Pancreas (tissue), 10 donors: ENCODE data around the gene ATP5PO. TPM values are rescaled to one million over a fixed set of nuclear protein-coding genes. Genes with fewer than 3 reads are reported as not detected.

Experiments
- ATAC-seq, 4 donors: fragments of 200-7000 bp; cut with Tn5 transposase; one replicate each; pipeline versions ENCODE4 v1.8.0 to v1.9.1; 2020; ENCODE audit warnings: mild to moderate bottlenecking in 4 of 4, moderate library complexity in 4 of 4
- DNase-seq, 6 donors: peaks; one replicate each; pipeline ENCODE4 v3.0.0-alpha.2; 2020
- FAIRE-seq: peaks from 2 replicates; lab custom pipeline; 2012; peaks lifted over from hg19 to GRCh38; lab: Jason Lieb, UNC
- H3K27ac ChIP-seq, 4 donors: fragments of 200-600 bp; sonication (generic); 1 replicate in 3 of 4; 2 replicates in 1 of 4; pipeline versions ENCODE4 v1.5.0 to v1.8.0; 2020
- H3K27me3 ChIP-seq, 4 donors: fragments of 200-600 bp; one replicate each; pipeline ENCODE4 v1.8.0; 2021
- H3K36me3 ChIP-seq, 3 donors: fragments of 200-600 bp; sonication (generic) in 1 of 3; one replicate each; pipeline versions ENCODE4 v1.5.0 to v1.8.0; 2020 to 2021
- H3K4me1 ChIP-seq, 3 donors: fragments of 200-600 bp; one replicate each; pipeline ENCODE4 v1.8.0; 2021
- H3K4me3 ChIP-seq, 4 donors: fragments of 200-600 bp; sonication (generic) in 2 of 4; one replicate each; pipeline versions ENCODE4 v1.5.0 to v1.8.0; 2020 to 2021
- H3K9me3 ChIP-seq, 4 donors: fragments of 200-600 bp; one replicate each; pipeline ENCODE4 v1.8.0; 2021
- WGBS, 2 donors: extraction: QIAGEN DNeasy Blood & Tissue Kit; methylation state at CpG; one replicate each; pipeline ENCODE4 v1.1.7; 2013; 5-methylcytosine and 5-hydroxymethylcytosine counted together
- intact Hi-C, 3 donors: fragments of 100-400 bp; cut with DNase I; formaldehyde crosslinking; loops; one replicate each; pipeline versions ENCODE4 v1.11.1 to v1.14.2; 2022
- polyA plus RNA-seq, 2 donors: library from polyadenylated mRNA; stranded (reverse); fragments of 200-250 nt; gene quantifications; one replicate each; pipeline ENCODE4 v1.2.3, GENCODE V29; 2013
- total RNA-seq, 6 donors: library from RNA; stranded (reverse); fragmentation: NEBNext Ultra II Directional in 4 of 6; extraction: Animal tissue kit (Norgen Biotek cat#: 25700) in 4 of 6; gene quantifications; one replicate each; pipeline versions ENCODE4 v1.2.1 to v1.2.4, GENCODE V29; 2021 to 2023
- TF ChIP-seq, protein P1 (sequence below), 4 donors: fragments of 200-600 bp; sonication (generic) in 3 of 4; IDR thresholded peaks; one replicate each; pipeline versions ENCODE4 v1.5.0 to v1.8.0; 2021; ENCODE audit warnings: antibody characterized with exemption in 4 of 4
- donor health status: healthy with polysubstance abuse.
- donor health status: DM: no; HTN: no; CAD: no; lungs with moderate emphysema.
- donor health status: DM: no; HTN: no; CAD: no.
- donor health status: control.
- donor health status: control.
- donor health status: Bipolar disorder and iron deficiency.
- donor health status: DM: yes; HTN: yes; CAD: no.
- donor health status: DM: no; HTN: no; CAD: no.
- donor health status: DM: no; HTN: no; CAD: no.
- donor health status: DM: yes; HTN: yes; CAD: no.

The ATP5PO gene
- total and polyA plus RNA-seq, 8 donors, result 52.0 to 124 (median 77.0) TPM

DNA sequence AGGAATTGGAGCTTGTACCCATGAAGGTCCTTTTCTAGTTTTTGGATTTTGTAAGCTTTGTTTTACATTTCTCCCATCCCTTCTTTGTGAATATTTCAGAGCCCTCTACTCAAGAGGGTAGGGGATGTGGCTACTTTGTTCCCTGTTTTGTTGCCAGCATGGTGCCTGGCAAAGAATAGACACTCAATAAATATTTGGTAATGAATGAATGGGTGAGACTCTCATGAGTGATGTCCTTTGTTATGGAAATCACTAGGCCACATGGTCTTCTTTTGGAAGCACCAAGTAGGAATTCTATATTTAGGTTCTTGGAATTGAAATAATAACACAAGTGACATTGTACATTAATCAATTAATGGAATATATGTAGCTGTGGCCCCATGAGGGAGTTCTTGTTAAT lies 26.8 kb upstream of the ATP5PO start:
- no peak overlapping the region for H3K4me3 ChIP-seq
- no peak for FAIRE-seq
- ATAC-seq, result no peak
- TF ChIP-seq, protein P1, sequence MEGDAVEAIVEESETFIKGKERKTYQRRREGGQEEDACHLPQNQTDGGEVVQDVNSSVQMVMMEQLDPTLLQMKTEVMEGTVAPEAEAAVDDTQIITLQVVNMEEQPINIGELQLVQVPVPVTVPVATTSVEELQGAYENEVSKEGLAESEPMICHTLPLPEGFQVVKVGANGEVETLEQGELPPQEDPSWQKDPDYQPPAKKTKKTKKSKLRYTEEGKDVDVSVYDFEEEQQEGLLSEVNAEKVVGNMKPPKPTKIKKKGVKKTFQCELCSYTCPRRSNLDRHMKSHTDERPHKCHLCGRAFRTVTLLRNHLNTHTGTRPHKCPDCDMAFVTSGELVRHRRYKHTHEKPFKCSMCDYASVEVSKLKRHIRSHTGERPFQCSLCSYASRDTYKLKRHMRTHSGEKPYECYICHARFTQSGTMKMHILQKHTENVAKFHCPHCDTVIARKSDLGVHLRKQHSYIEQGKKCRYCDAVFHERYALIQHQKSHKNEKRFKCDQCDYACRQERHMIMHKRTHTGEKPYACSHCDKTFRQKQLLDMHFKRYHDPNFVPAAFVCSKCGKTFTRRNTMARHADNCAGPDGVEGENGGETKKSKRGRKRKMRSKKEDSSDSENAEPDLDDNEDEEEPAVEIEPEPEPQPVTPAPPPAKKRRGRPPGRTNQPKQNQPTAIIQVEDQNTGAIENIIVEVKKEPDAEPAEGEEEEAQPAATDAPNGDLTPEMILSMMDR (IDR thresholded peaks at IDR 0.05), result no peak
- no peaks in the 10 kb centered on the region for H3K9me3 ChIP-seq
- no peaks in the 10 kb centered on the region for H3K36me3 ChIP-seq
- no peaks in the 10 kb centered on the region for H3K27me3 ChIP-seq
- peaks cover 0 to 6% (median 0%) of the 10 kb centered on the region in 3 donors for H3K4me1 ChIP-seq
- intact Hi-C loops, result loop anchor here in 1 of 3 donors (5.0 kb wide), 1 partner anchor 405 kb away; no protein-coding TSS in a partner anchor
- no peak overlapping the region for H3K27ac ChIP-seq
- no peak for DNase-seq

- ATAC-seq (no peak), FAIRE-seq (no peak), DNase-seq (no peak)
- H3K4me1 ChIP-seq, result no peaks in the 10 kb centered on the region
- TF ChIP-seq, protein P1 (IDR thresholded peaks at IDR 0.05), result no peak
- H3K27ac ChIP-seq, result no peak overlapping the region
- no peaks in the 10 kb centered on the region for H3K27me3 ChIP-seq
- H3K36me3 ChIP-seq, result no peaks in the 10 kb centered on the region
- intact Hi-C loops, result loop anchor here in 1 of 3 donors (5.0 kb wide), 1 partner anchor 406 kb away; no protein-coding TSS in a partner anchor
- H3K4me3 ChIP-seq, result no peak overlapping the region
- H3K9me3 ChIP-seq, result no peaks in the 10 kb centered on the region
- 75 to 85% methylated on average over 5 of the region's 5 CpGs for WGBS, 2 donors
Measured at GRCh38 chr21:33940881-33941245, 25.3 kb upstream of the ATP5PO start.

DNA sequence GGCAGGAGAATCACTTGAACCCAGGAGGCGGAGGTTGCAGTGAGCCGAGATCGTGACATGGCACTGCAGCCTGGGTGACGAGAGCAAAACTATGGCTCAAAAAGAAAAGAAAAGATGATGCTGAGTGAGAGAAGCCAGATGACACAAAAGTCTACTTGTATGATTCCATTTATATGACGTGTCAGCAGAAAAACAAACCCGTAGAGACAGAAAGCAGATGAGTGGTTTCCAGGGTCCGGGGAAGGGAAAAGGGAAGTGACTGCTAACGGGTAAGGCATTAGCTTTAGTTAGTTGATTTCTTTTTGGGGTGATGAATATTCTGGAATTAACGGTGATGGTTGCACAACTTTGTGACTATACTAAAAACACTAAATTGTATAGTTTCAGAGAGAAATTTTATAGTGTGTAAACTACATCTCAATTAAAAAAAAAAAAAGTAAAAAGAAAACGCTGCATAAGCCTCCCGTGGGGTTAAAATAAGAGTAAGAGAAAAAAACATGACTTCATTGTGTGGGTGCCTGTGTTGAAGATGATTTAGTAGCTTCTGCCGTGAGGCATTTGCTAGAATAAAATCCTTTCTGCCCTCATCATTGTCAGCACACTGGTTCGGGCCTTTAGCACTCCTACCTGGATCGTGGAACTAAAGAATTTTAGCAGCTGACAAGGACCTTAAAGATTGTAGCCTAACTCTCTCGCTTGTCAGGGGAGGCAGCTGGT lies 24.7 kb upstream of the ATP5PO start:
- Histone ChIP-seq H3K27ac (no peak overlapping the region), H3K4me1 (no peaks in the 10 kb centered on the region), H3K27me3 (no peaks in the 10 kb centered on the region), H3K4me3 (no peak overlapping the region), H3K9me3 (no peaks in the 10 kb centered on the region), H3K36me3 (no peaks in the 10 kb centered on the region)
- ATAC-seq, result peak in 2 of 4 donors; percentile 52 to 59
- TF ChIP-seq, protein P1 (IDR thresholded peaks at IDR 0.05), result no peak
- no peak for DNase-seq
- intact Hi-C loops, result loop anchor here in 1 of 3 donors (5.0 kb wide), 1 partner anchor 407 kb away; no protein-coding TSS in a partner anchor
- WGBS, 2 donors, result 86 to 89% methylated on average over 15 of the region's 15 CpGs
- no peak for FAIRE-seq

DNA sequence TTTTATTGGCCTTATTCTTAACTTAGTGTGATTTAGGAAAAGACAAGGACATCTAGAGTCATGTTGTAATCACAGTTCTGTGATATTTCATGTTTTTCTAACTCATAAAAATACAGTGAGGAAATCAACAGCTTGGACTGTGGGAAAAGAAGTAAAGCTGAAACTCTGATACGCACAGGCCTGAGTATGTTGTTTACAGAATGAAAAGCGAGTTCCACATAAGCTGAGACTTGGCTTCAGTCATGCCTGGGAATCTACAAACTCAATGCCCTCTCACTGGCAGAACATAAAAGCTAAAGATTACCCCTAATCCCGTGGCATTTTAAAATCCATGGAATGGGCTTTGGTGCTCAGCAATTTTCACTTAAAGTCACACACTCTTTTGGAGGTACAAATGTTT lies 23.6 kb upstream of the ATP5PO start:
- Histone ChIP-seq H3K36me3 (no peaks in the 10 kb centered on the region), H3K27me3 (no peaks in the 10 kb centered on the region), H3K4me3 (no peak overlapping the region), H3K9me3 (no peaks in the 10 kb centered on the region), H3K27ac (no peak overlapping the region), H3K4me1 (no peaks in the 10 kb centered on the region)
- WGBS, 2 donors, result 66 to 72% methylated on average over 3 of the region's 3 CpGs
- DNase-seq (no peak), ATAC-seq (no peak), FAIRE-seq (no peak)
- intact Hi-C loops, result no loop called here
- TF ChIP-seq, protein P1 (IDR thresholded peaks at IDR 0.05), result no peak

GRCh38 chr21:33938381-33938780 lies 22.8 kb upstream of the ATP5PO start:
- WGBS, 2 donors, result 84 to 90% methylated on average over 3 of the region's 3 CpGs
- intact Hi-C loops, result no loop called here
- no peaks in the 10 kb centered on the region for H3K27me3 ChIP-seq
- TF ChIP-seq, protein P1 (IDR thresholded peaks at IDR 0.05), result no peak
- FAIRE-seq, result no peak
- H3K4me1 ChIP-seq, result no peaks in the 10 kb centered on the region
- H3K36me3 ChIP-seq, result no peaks in the 10 kb centered on the region
- H3K27ac ChIP-seq, result no peak overlapping the region
- DNase-seq, result no peak
- no peak for ATAC-seq
- H3K4me3 ChIP-seq, result no peak overlapping the region
- no peaks in the 10 kb centered on the region for H3K9me3 ChIP-seq
